Measurements from ENCODE around the gene COL19A1. TPM values are rescaled to one million over a fixed set of nuclear protein-coding genes. Genes with fewer than 3 reads are reported as not detected.

The COL19A1 gene
- total and polyA plus RNA-seq, 4 donors: 0.09 to 4.4 (median 0.80) TPM; not detected in 1

GRCh38 chr6:70079241-70079640, 212.9 kb downstream of the COL19A1 start:
- no peak for TF ChIP-seq CTCF (IDR thresholded peaks at IDR 0.05; ENCODE audit: control extremely low read depth, extremely low read depth)

DNA sequence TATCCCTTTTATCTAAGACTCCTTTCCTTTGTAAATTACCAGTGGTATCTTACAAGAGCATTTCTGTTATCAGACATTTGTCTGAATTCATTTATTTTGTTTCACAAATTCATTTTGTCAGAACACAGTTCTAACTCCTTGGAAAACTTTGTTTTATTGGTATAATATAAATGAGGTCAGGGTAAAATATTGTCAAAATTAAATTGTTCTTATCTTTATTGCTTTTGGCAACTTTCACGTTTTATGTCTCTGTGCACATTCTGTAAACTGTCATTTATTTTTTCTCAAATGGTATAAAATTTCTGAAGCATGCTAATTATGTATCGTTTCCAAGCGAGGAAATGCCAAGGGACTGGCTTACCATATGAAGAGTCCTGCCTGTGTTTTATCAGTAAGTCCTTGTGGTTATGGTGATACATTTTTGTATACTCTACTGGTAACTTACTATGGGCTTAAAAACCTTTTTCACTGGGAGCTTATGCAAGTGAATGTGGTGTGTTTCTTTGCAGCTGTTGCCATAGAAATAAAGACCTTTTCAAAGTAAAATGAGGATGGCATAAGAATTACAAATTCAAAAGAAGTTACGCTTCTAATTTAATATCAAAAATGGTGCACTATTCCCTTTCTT, 214.2 kb downstream of the COL19A1 start:
- DNase-seq (peak in 2 of 3 donors; percentile 42 to 57), ATAC-seq (ENCODE audit: insufficient read depth, low FRiP score) (no peak)
- Histone ChIP-seq H3K27me3 (ENCODE audit: control insufficient read depth in 3 of 3, insufficient read depth in 3 of 3, low read length in 2 of 3) (no peaks in the 10 kb centered on the region), H3K9me3 (ENCODE audit: control insufficient read depth in 4 of 4, insufficient read depth in 3 of 4, low read length in 3 of 4) (no peaks in the 10 kb centered on the region), H3K27ac (ENCODE audit: low read depth in 1 of 2, low read length in 1 of 2) (no peak overlapping the region), H3K9ac (ENCODE audit: insufficient read depth in 1 of 2, low read length in 2 of 2) (no peak overlapping the region), H3K4me1 (ENCODE audit: control insufficient read depth in 5 of 5, insufficient read depth in 5 of 5, low read length in 5 of 5) (peaks cover 0 to 5% (median 0%) of the 10 kb centered on the region in 5 donors), H3K4me3 (no peak overlapping the region), H3K36me3 (ENCODE audit: control insufficient read depth in 4 of 4, insufficient read depth in 4 of 4, low read length in 4 of 4) (no peaks in the 10 kb centered on the region)
- TF ChIP-seq CTCF (IDR thresholded peaks at IDR 0.05; ENCODE audit: control extremely low read depth, extremely low read depth): no peak
- 71 to 83% methylated on average over 4 of the region's 4 CpGs for WGBS, 2 donors

More at GRCh38 chr6:70079241-70079640, 212.9 kb downstream of the COL19A1 start:
- Histone ChIP-seq H3K9ac (ENCODE audit: insufficient read depth in 1 of 2, low read length in 2 of 2) (no peak overlapping the region), H3K4me1 (ENCODE audit: control insufficient read depth in 5 of 5, insufficient read depth in 5 of 5, low read length in 5 of 5) (peaks cover 0 to 5% (median 0%) of the 10 kb centered on the region in 5 donors), H3K9me3 (ENCODE audit: control insufficient read depth in 4 of 4, insufficient read depth in 3 of 4, low read length in 3 of 4) (no peaks in the 10 kb centered on the region), H3K4me3 (no peak overlapping the region), H3K27ac (ENCODE audit: low read depth in 1 of 2, low read length in 1 of 2) (no peak overlapping the region), H3K27me3 (ENCODE audit: control insufficient read depth in 3 of 3, insufficient read depth in 3 of 3, low read length in 2 of 3) (no peaks in the 10 kb centered on the region), H3K36me3 (ENCODE audit: control insufficient read depth in 4 of 4, insufficient read depth in 4 of 4, low read length in 4 of 4) (no peaks in the 10 kb centered on the region)
- ATAC-seq (ENCODE audit: insufficient read depth, low FRiP score) (no peak), DNase-seq (no peak)
- 89 to 90% methylated on average over 3 of the region's 3 CpGs for WGBS, 2 donors

- ATAC-seq (ENCODE audit: insufficient read depth, low FRiP score): no peak
- no peak overlapping the region for H3K4me3 ChIP-seq
- no peaks in the 10 kb centered on the region for H3K9me3 ChIP-seq (ENCODE audit: control insufficient read depth in 4 of 4, insufficient read depth in 3 of 4, low read length in 3 of 4)
- no peak overlapping the region for H3K27ac ChIP-seq (ENCODE audit: low read depth in 1 of 2, low read length in 1 of 2)
- no peak for TF ChIP-seq CTCF (IDR thresholded peaks at IDR 0.05; ENCODE audit: control extremely low read depth, extremely low read depth)
- WGBS, 2 donors: 87 to 95% methylated on average over 7 of the region's 7 CpGs
- H3K4me1 ChIP-seq (ENCODE audit: control insufficient read depth in 5 of 5, insufficient read depth in 5 of 5, low read length in 5 of 5): peaks cover 0 to 5% (median 0%) of the 10 kb centered on the region in 5 donors
- no peaks in the 10 kb centered on the region for H3K27me3 ChIP-seq (ENCODE audit: control insufficient read depth in 3 of 3, insufficient read depth in 3 of 3, low read length in 2 of 3)
- DNase-seq: no peak
- H3K9ac ChIP-seq (ENCODE audit: insufficient read depth in 1 of 2, low read length in 2 of 2): no peak overlapping the region
- H3K36me3 ChIP-seq (ENCODE audit: control insufficient read depth in 4 of 4, insufficient read depth in 4 of 4, low read length in 4 of 4): no peaks in the 10 kb centered on the region
Observed at GRCh38 chr6:70082830-70083229, 216.5 kb downstream of the COL19A1 start.

DNA sequence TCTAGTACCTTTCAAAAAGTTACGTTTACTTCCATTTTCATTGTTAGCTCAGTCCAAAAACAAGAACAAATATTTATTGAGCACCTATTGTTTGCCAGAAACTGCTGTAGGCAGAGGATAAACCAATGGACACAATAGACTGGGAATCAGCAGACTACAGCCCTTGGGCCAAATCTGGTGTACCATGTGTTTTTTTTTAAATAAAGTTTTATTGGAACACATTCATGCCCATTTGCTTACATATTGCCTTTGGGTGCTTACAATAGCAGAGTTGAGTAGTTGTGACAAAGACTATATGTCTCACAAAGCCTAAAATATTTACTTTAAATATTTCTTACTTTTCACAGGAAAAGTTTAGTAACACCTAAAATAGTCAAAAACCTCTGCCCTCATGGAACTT, 220.4 kb downstream of the COL19A1 start:
- TF ChIP-seq CTCF (IDR thresholded peaks at IDR 0.05; ENCODE audit: control extremely low read depth, extremely low read depth): no peak
- ATAC-seq (ENCODE audit: insufficient read depth, low FRiP score): no peak
- H3K9me3 ChIP-seq (ENCODE audit: control insufficient read depth in 4 of 4, insufficient read depth in 3 of 4, low read length in 3 of 4): no peaks in the 10 kb centered on the region
- no peaks in the 10 kb centered on the region for H3K27me3 ChIP-seq (ENCODE audit: control insufficient read depth in 3 of 3, insufficient read depth in 3 of 3, low read length in 2 of 3)
- 66 to 81% methylated on average over 1 of the region's 1 CpG for WGBS, 2 donors
- H3K4me3 ChIP-seq: no peak overlapping the region
- no peak overlapping the region for H3K9ac ChIP-seq (ENCODE audit: insufficient read depth in 1 of 2, low read length in 2 of 2)
- no peaks in the 10 kb centered on the region for H3K36me3 ChIP-seq (ENCODE audit: control insufficient read depth in 4 of 4, insufficient read depth in 4 of 4, low read length in 4 of 4)
- no peaks in the 10 kb centered on the region for H3K4me1 ChIP-seq (ENCODE audit: control insufficient read depth in 5 of 5, insufficient read depth in 5 of 5, low read length in 5 of 5)
- no peak for DNase-seq
- no peak overlapping the region for H3K27ac ChIP-seq (ENCODE audit: low read depth in 1 of 2, low read length in 1 of 2)
